ENCODE measurements around the gene NPHP4. TPM values are rescaled to one million over a fixed set of nuclear protein-coding genes. Genes with fewer than 3 reads are reported as not detected.

The NPHP4 gene
- total and polyA plus RNA-seq, 9 of the 15 experiments (the other 6 are each of a cell fraction or from before 2014, with no cell fraction given), result 0.52 to 26.2 (median 6.7) TPM

- Histone ChIP-seq H3K4me1 (replicated peaks in 1 of 2; ENCODE audit: control insufficient read depth in 2 of 2, insufficient read depth in 2 of 2, low read length in 2 of 2) (peaks cover 0 to 18% of the 10 kb centered on the region in 2 experiments; a peak in 2 of 5 replicates), H3K9me3 (replicated peaks; ENCODE audit: control insufficient read depth, insufficient read depth, low read depth, low read length) (no peaks in the 10 kb centered on the region), H3K4me3 (no peak overlapping the region), H2AFZ (ENCODE audit: low read depth, low read length) (no peak overlapping the region), H3K27me3 (ENCODE audit: control insufficient read depth in 2 of 2, insufficient read depth in 2 of 2, low read length in 2 of 2) (no peaks in the 10 kb centered on the region), H3K4me2 (ENCODE audit: insufficient read depth, low read length) (no peak overlapping the region), H3K9me1 (ENCODE audit: control insufficient read depth, insufficient read depth, low read length) (no peaks in the 10 kb centered on the region), H3K79me2 (ENCODE audit: control insufficient read depth, insufficient read depth, low read length) (no peaks in the 10 kb centered on the region), H4K20me1 (replicated peaks; ENCODE audit: control insufficient read depth, insufficient read depth, low read length) (no peaks in the 10 kb centered on the region), H3K36me3 (ENCODE audit: control insufficient read depth, insufficient read depth, low read length) (peaks cover 24% of the 10 kb centered on the region; the same call in 2 of the 3 replicates), H3K9ac (ENCODE audit: insufficient read depth in 1 of 2, low read depth in 2 of 2, low read length in 2 of 2) (0 out of 4 replicates have a peak overlapping the region, but pooled peaks of 1 of the 2 experiments have one; percentile 47), H3K27ac (ENCODE audit: extremely low read depth, low read depth, low read length) (no peak overlapping the region)
- ChIA-PET POLR2A (no interaction called here), CTCF (ENCODE audit: low intra/inter-chr PET ratio) (no interaction called here)
- ATAC-seq, result no peak
- no peak for DNase-seq (ENCODE audit: extremely low read depth in 1 of 4, low spot score in 3 of 4)
- FAIRE-seq, result no peak
- BruUV-seq (replicated peaks), result no TSS peak
- 77% methylated on average over 6 of the region's 6 CpGs for WGBS (ENCODE audit: insufficient coverage, low coverage, missing lambda C conversion rate)
- no peak for TF ChIP-seq RBM14 (IDR thresholded peaks at IDR 0.05; ENCODE audit: borderline replicate concordance, insufficient read depth, low read depth, low read length)
- intact Hi-C loops (cut with micrococcal nuclease), result no loop called here
- in situ Hi-C loops (cut with MboI), result no loop called here
Measured at GRCh38 chr1:5935026-5935425, 57.2 kb downstream of the NPHP4 start.

- Histone ChIP-seq H3K9me3 (replicated peaks; ENCODE audit: control insufficient read depth, insufficient read depth, low read depth, low read length) (no peaks in the 10 kb centered on the region), H3K27me3 (ENCODE audit: control insufficient read depth in 2 of 2, insufficient read depth in 2 of 2, low read length in 2 of 2) (no peaks in the 10 kb centered on the region), H4K20me1 (replicated peaks; ENCODE audit: control insufficient read depth, insufficient read depth, low read length) (no peaks in the 10 kb centered on the region), H3K4me2 (ENCODE audit: insufficient read depth, low read length) (no peak overlapping the region), H2AFZ (ENCODE audit: low read depth, low read length) (no peak overlapping the region), H3K9me1 (ENCODE audit: control insufficient read depth, insufficient read depth, low read length) (no peaks in the 10 kb centered on the region), H3K27ac (ENCODE audit: extremely low read depth, low read depth, low read length) (no peak overlapping the region), H3K36me3 (ENCODE audit: control insufficient read depth, insufficient read depth, low read length) (peaks cover 24% of the 10 kb centered on the region; the same call in 2 of the 3 replicates), H3K4me1 (replicated peaks in 1 of 2; ENCODE audit: control insufficient read depth in 2 of 2, insufficient read depth in 2 of 2, low read length in 2 of 2) (peaks cover 0 to 18% of the 10 kb centered on the region in 2 experiments; a peak in 2 of 5 replicates), H3K4me3 (no peak overlapping the region), H3K9ac (ENCODE audit: insufficient read depth in 1 of 2, low read depth in 2 of 2, low read length in 2 of 2) (peak overlapping the region in 1 of 2 experiments; percentile 47; a peak in 1 of 4 replicates), H3K79me2 (ENCODE audit: control insufficient read depth, insufficient read depth, low read length) (no peaks in the 10 kb centered on the region)
- no peak for TF ChIP-seq KAT7 (CRISPR knock-in tag; IDR thresholded peaks at IDR 0.05; ENCODE audit: borderline replicate concordance)
- no peak for TF ChIP-seq GTF2E2 (tag; IDR thresholded peaks at IDR 0.05)
- TF ChIP-seq, protein P1, sequence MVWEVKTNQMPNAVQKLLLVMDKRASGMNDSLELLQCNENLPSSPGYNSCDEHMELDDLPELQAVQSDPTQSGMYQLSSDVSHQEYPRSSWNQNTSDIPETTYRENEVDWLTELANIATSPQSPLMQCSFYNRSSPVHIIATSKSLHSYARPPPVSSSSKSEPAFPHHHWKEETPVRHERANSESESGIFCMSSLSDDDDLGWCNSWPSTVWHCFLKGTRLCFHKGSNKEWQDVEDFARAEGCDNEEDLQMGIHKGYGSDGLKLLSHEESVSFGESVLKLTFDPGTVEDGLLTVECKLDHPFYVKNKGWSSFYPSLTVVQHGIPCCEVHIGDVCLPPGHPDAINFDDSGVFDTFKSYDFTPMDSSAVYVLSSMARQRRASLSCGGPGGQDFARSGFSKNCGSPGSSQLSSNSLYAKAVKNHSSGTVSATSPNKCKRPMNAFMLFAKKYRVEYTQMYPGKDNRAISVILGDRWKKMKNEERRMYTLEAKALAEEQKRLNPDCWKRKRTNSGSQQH (CRISPR knock-in tag; IDR thresholded peaks at IDR 0.05), result no peak
- TF ChIP-seq KLF16 (IDR thresholded peaks at IDR 0.05), result no peak
- TF ChIP-seq, protein P2, sequence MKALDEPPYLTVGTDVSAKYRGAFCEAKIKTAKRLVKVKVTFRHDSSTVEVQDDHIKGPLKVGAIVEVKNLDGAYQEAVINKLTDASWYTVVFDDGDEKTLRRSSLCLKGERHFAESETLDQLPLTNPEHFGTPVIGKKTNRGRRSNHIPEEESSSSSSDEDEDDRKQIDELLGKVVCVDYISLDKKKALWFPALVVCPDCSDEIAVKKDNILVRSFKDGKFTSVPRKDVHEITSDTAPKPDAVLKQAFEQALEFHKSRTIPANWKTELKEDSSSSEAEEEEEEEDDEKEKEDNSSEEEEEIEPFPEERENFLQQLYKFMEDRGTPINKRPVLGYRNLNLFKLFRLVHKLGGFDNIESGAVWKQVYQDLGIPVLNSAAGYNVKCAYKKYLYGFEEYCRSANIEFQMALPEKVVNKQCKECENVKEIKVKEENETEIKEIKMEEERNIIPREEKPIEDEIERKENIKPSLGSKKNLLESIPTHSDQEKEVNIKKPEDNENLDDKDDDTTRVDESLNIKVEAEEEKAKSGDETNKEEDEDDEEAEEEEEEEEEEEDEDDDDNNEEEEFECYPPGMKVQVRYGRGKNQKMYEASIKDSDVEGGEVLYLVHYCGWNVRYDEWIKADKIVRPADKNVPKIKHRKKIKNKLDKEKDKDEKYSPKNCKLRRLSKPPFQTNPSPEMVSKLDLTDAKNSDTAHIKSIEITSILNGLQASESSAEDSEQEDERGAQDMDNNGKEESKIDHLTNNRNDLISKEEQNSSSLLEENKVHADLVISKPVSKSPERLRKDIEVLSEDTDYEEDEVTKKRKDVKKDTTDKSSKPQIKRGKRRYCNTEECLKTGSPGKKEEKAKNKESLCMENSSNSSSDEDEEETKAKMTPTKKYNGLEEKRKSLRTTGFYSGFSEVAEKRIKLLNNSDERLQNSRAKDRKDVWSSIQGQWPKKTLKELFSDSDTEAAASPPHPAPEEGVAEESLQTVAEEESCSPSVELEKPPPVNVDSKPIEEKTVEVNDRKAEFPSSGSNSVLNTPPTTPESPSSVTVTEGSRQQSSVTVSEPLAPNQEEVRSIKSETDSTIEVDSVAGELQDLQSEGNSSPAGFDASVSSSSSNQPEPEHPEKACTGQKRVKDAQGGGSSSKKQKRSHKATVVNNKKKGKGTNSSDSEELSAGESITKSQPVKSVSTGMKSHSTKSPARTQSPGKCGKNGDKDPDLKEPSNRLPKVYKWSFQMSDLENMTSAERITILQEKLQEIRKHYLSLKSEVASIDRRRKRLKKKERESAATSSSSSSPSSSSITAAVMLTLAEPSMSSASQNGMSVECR (CRISPR knock-in tag; IDR thresholded peaks at IDR 0.05), result no peak
- ChIA-PET CTCF (ENCODE audit: low intra/inter-chr PET ratio) (no interaction called here), POLR2A (interaction anchor here (0.6 to 0.9 kb wide), 2 partner anchors 15 to 47 kb away, joined by 3 to 4 read pairs; no protein-coding TSS in a partner anchor)
- in situ Hi-C loops (cut with MboI) (no loop called here), intact Hi-C loops (cut with micrococcal nuclease) (no loop called here)
- no TSS peak for BruUV-seq (replicated peaks)
- FAIRE-seq, result no peak
- no peak for DNase-seq (ENCODE audit: extremely low read depth in 1 of 4, low spot score in 3 of 4)
- ATAC-seq, result peak; percentile 37; the same call in 2 of the 3 replicates
- WGBS (ENCODE audit: insufficient coverage, low coverage, missing lambda C conversion rate), result 79% methylated on average over 17 of the region's 20 CpGs
Measured at GRCh38 chr1:5934058-5934884, 58.0 kb downstream of the NPHP4 start.
